CD4-positive, alpha-beta T cell treated with Interleukin-2 at 100 ng/mL for 4 hours (primary cell): Measurements from ENCODE around the gene PDE11A.
"Not testable (repeated sequence)": the region's sequence is repeated elsewhere in the genome, so short reads cannot be mapped to it uniquely, and the experiment has no call there.

Source experiments
- DNase-seq: peaks from one replicate; pipeline ENCODE4 v3.0.0-alpha.2; 2020; ENCODE audit warnings: low spot score

Gene PDE11A

GRCh38 chr2:177882501-177882900, 190.1 kb downstream of the PDE11A start:
- no peak for DNase-seq

GRCh38 chr2:177881921-177882320, 190.7 kb downstream of the PDE11A start:
- DNase-seq = no peak

- DNase-seq = no peak
Measured at GRCh38 chr2:177881008-177881747, 191.4 kb downstream of the PDE11A start.

GRCh38 chr2:177880285-177880684, 192.3 kb downstream of the PDE11A start:
- no peak for DNase-seq

GRCh38 chr2:177876950-177877349, 195.6 kb downstream of the PDE11A start:
- no peak for DNase-seq

- DNase-seq = no peak
Measured at GRCh38 chr2:177874686-177875085, 197.9 kb downstream of the PDE11A start.

GRCh38 chr2:177873915-177874314, 198.7 kb downstream of the PDE11A start:
- DNase-seq = no peak

- no peak for DNase-seq
Measured at GRCh38 chr2:177872286-177872685, 200.3 kb downstream of the PDE11A start.

GRCh38 chr2:177869912-177870311, 202.7 kb downstream of the PDE11A start:
- no peak for DNase-seq

- no peak for DNase-seq
Measured at GRCh38 chr2:177869209-177869608, 203.4 kb downstream of the PDE11A start.

GRCh38 chr2:177868806-177869205, 203.8 kb downstream of the PDE11A start:
- no peak for DNase-seq

GRCh38 chr2:177857538-177857937, 215.0 kb downstream of the PDE11A start:
- no peak for DNase-seq

GRCh38 chr2:177852389-177852788, 220.2 kb downstream of the PDE11A start:
- DNase-seq = no peak

GRCh38 chr2:177843188-177843587, 229.4 kb downstream of the PDE11A start:
- DNase-seq = no peak

GRCh38 chr2:177842243-177842642, 230.3 kb downstream of the PDE11A start:
- no peak for DNase-seq

GRCh38 chr2:177835418-177836204, 237.0 kb downstream of the PDE11A start:
- not testable (repeated sequence) for DNase-seq

- DNase-seq = no peak
Measured at GRCh38 chr2:177832611-177833433, 239.8 kb downstream of the PDE11A start.

GRCh38 chr2:177830881-177831386, 241.6 kb downstream of the PDE11A start:
- DNase-seq = no peak

- DNase-seq = no peak
Measured at GRCh38 chr2:177828557-177828956, 244.0 kb downstream of the PDE11A start.

GRCh38 chr2:177826897-177827296, 245.7 kb downstream of the PDE11A start:
- no peak for DNase-seq

- DNase-seq = no peak
Measured at GRCh38 chr2:177822941-177823340, 249.6 kb downstream of the PDE11A start.

- DNase-seq = no peak
Measured at GRCh38 chr2:177818412-177818811, 254.2 kb downstream of the PDE11A start.
